ENCODE measurements around the gene COPS9. TPM values are rescaled to one million over a fixed set of nuclear protein-coding genes. Genes with fewer than 3 reads are reported as not detected.

The COPS9 gene
- total and polyA plus RNA-seq, 5 donors = 172 to 618 (median 191) TPM

- Histone ChIP-seq H3K4me3 (ENCODE audit: low read length) (no peak overlapping the region), H3K27me3 (ENCODE audit: control insufficient read depth, insufficient read depth) (no peaks in the 10 kb centered on the region), H3K9me3 (ENCODE audit: control insufficient read depth, low read length) (no peaks in the 10 kb centered on the region), H3K27ac (ENCODE audit: low read length) (no peak overlapping the region), H3K4me1 (ENCODE audit: control insufficient read depth, insufficient read depth, low read length) (no peaks in the 10 kb centered on the region)
- WGBS = 50% methylated on average over 4 of the region's 4 CpGs
- DNase-seq (no peak), ATAC-seq (no peak)
- intact Hi-C loops (cut with DNase I) = no loop called here
Observed at GRCh38 chr2:240165661-240166060, 29.6 kb upstream of the COPS9 start.

- Histone ChIP-seq H3K9me3 (ENCODE audit: control insufficient read depth, low read length) (no peaks in the 10 kb centered on the region), H3K4me1 (ENCODE audit: control insufficient read depth, insufficient read depth, low read length) (no peaks in the 10 kb centered on the region), H3K27ac (ENCODE audit: low read length) (no peak overlapping the region), H3K27me3 (ENCODE audit: control insufficient read depth, insufficient read depth) (no peaks in the 10 kb centered on the region), H3K4me3 (ENCODE audit: low read length) (no peak overlapping the region)
- intact Hi-C loops (cut with DNase I) = no loop called here
- WGBS = 94% methylated on average over 10 of the region's 10 CpGs
- ATAC-seq = no peak
- no peak for DNase-seq
Observed at GRCh38 chr2:240165034-240165433, 28.9 kb upstream of the COPS9 start.

- WGBS = 61% methylated on average over 5 of the region's 5 CpGs
Observed at GRCh38 chr2:240164586-240164985, 28.5 kb upstream of the COPS9 start.

GRCh38 chr2:240163844-240164574, 27.9 kb upstream of the COPS9 start:
- ATAC-seq (no peak), DNase-seq (no peak)
- H3K27me3 ChIP-seq (ENCODE audit: control insufficient read depth, insufficient read depth) = no peaks in the 10 kb centered on the region
- no peaks in the 10 kb centered on the region for H3K4me1 ChIP-seq (ENCODE audit: control insufficient read depth, insufficient read depth, low read length)
- WGBS = 82% methylated on average over 4 of the region's 4 CpGs
- H3K27ac ChIP-seq (ENCODE audit: low read length) = no peak overlapping the region
- intact Hi-C loops (cut with DNase I) = no loop called here
- no peaks in the 10 kb centered on the region for H3K9me3 ChIP-seq (ENCODE audit: control insufficient read depth, low read length)
- H3K4me3 ChIP-seq (ENCODE audit: low read length) = no peak overlapping the region

More at GRCh38 chr2:240164586-240164985, 28.5 kb upstream of the COPS9 start:
- no peaks in the 10 kb centered on the region for H3K9me3 ChIP-seq (ENCODE audit: control insufficient read depth, low read length)
- H3K27me3 ChIP-seq (ENCODE audit: control insufficient read depth, insufficient read depth) = no peaks in the 10 kb centered on the region
- no peak for DNase-seq
- no peak for ATAC-seq
- no peak overlapping the region for H3K27ac ChIP-seq (ENCODE audit: low read length)
- no peaks in the 10 kb centered on the region for H3K4me1 ChIP-seq (ENCODE audit: control insufficient read depth, insufficient read depth, low read length)
- intact Hi-C loops (cut with DNase I) = no loop called here
- H3K4me3 ChIP-seq (ENCODE audit: low read length) = no peak overlapping the region

- intact Hi-C loops (cut with DNase I) = no loop called here
- H3K4me3 ChIP-seq (ENCODE audit: low read length) = no peak overlapping the region
- H3K4me1 ChIP-seq (ENCODE audit: control insufficient read depth, insufficient read depth, low read length) = no peaks in the 10 kb centered on the region
- no peaks in the 10 kb centered on the region for H3K27me3 ChIP-seq (ENCODE audit: control insufficient read depth, insufficient read depth)
- H3K9me3 ChIP-seq (ENCODE audit: control insufficient read depth, low read length) = no peaks in the 10 kb centered on the region
- no peak overlapping the region for H3K27ac ChIP-seq (ENCODE audit: low read length)
- WGBS = 70% methylated on average over 16 of the region's 16 CpGs
- no peak for DNase-seq
- ATAC-seq = no peak
Observed at GRCh38 chr2:240162939-240163714, 27.0 kb upstream of the COPS9 start.

- DNase-seq (no peak), ATAC-seq (no peak)
- no peaks in the 10 kb centered on the region for H3K9me3 ChIP-seq (ENCODE audit: control insufficient read depth, low read length)
- intact Hi-C loops (cut with DNase I) = no loop called here
- no peak overlapping the region for H3K27ac ChIP-seq (ENCODE audit: low read length)
- WGBS = 73% methylated on average over 6 of the region's 6 CpGs
- H3K27me3 ChIP-seq (ENCODE audit: control insufficient read depth, insufficient read depth) = no peaks in the 10 kb centered on the region
- no peak overlapping the region for H3K4me3 ChIP-seq (ENCODE audit: low read length)
- H3K4me1 ChIP-seq (ENCODE audit: control insufficient read depth, insufficient read depth, low read length) = no peaks in the 10 kb centered on the region
Observed at GRCh38 chr2:240162531-240162930, 26.4 kb upstream of the COPS9 start.

- DNase-seq = no peak
- Histone ChIP-seq H3K4me3 (ENCODE audit: low read length) (no peak overlapping the region), H3K9me3 (ENCODE audit: control insufficient read depth, low read length) (no peaks in the 10 kb centered on the region), H3K4me1 (ENCODE audit: control insufficient read depth, insufficient read depth, low read length) (no peaks in the 10 kb centered on the region), H3K27ac (ENCODE audit: low read length) (no peak overlapping the region), H3K27me3 (ENCODE audit: control insufficient read depth, insufficient read depth) (no peaks in the 10 kb centered on the region)
- ATAC-seq = no peak
- 70% methylated on average over 5 of the region's 5 CpGs for WGBS
- intact Hi-C loops (cut with DNase I) = no loop called here
Observed at GRCh38 chr2:240162032-240162431, 25.9 kb upstream of the COPS9 start.

GRCh38 chr2:240161087-240161750, 25.1 kb upstream of the COPS9 start:
- Histone ChIP-seq H3K4me3 (ENCODE audit: low read length) (no peak overlapping the region), H3K9me3 (ENCODE audit: control insufficient read depth, low read length) (no peaks in the 10 kb centered on the region), H3K4me1 (ENCODE audit: control insufficient read depth, insufficient read depth, low read length) (no peaks in the 10 kb centered on the region), H3K27me3 (ENCODE audit: control insufficient read depth, insufficient read depth) (no peaks in the 10 kb centered on the region), H3K27ac (ENCODE audit: low read length) (no peak overlapping the region)
- no peak for ATAC-seq
- no peak for DNase-seq
- intact Hi-C loops (cut with DNase I) = no loop called here
- WGBS = 83% methylated on average over 21 of the region's 21 CpGs

GRCh38 chr2:240160291-240161086, 24.4 kb upstream of the COPS9 start:
- DNase-seq (no peak), ATAC-seq (peak in 1 of 2 donors; percentile 17)
- H3K27ac ChIP-seq (ENCODE audit: low read length) = no peak overlapping the region
- H3K4me3 ChIP-seq (ENCODE audit: low read length) = no peak overlapping the region
- no peaks in the 10 kb centered on the region for H3K27me3 ChIP-seq (ENCODE audit: control insufficient read depth, insufficient read depth)
- H3K9me3 ChIP-seq (ENCODE audit: control insufficient read depth, low read length) = no peaks in the 10 kb centered on the region
- intact Hi-C loops (cut with DNase I) = no loop called here
- no peaks in the 10 kb centered on the region for H3K4me1 ChIP-seq (ENCODE audit: control insufficient read depth, insufficient read depth, low read length)
- 88% methylated on average over 18 of the region's 18 CpGs for whole genome bisulfite sequencing

- Histone ChIP-seq H3K27me3 (ENCODE audit: control insufficient read depth, insufficient read depth) (no peaks in the 10 kb centered on the region), H3K4me1 (ENCODE audit: control insufficient read depth, insufficient read depth, low read length) (no peaks in the 10 kb centered on the region), H3K27ac (ENCODE audit: low read length) (no peak overlapping the region), H3K4me3 (ENCODE audit: low read length) (no peak overlapping the region), H3K9me3 (ENCODE audit: control insufficient read depth, low read length) (no peaks in the 10 kb centered on the region)
- WGBS = 80% methylated on average over 21 of the region's 21 CpGs
- intact Hi-C loops (cut with DNase I) = no loop called here
- ATAC-seq = no peak
- DNase-seq = no peak
Observed at GRCh38 chr2:240159251-240159839, 23.2 kb upstream of the COPS9 start.

Measured in right cardiac atrium (tissue), 5 donors.